Keratinocyte (primary cell): Measurements from ENCODE around the gene REXO1.

Experiments
- EZH2 ChIP-seq: IDR thresholded peaks from one replicate; pipeline ENCODE4 v1.6.1; 2012; ENCODE audit warnings: inconsistent platforms, mild to moderate bottlenecking, low read length, moderate library complexity
- TF ChIP-seq, protein P1 (sequence below), 3 experiments: IDR thresholded peaks in 1 of 3; conservative IDR thresholded peaks in 1 of 3; optimal IDR thresholded peaks in 1 of 3; 2 replicates in 2 of 3; 3 replicates in 1 of 3; pipeline versions ENCODE3 to v1.5.1; 2011; ENCODE audit warnings: low read length in 3 of 3, mild to moderate bottlenecking in 3 of 3, moderate library complexity in 2 of 3, control low read depth in 1 of 3, inconsistent platforms in 1 of 3; ENCODE audit not compliant: insufficient read depth in 2 of 3; ENCODE audit errors: extremely low read depth in 1 of 3

DNA sequence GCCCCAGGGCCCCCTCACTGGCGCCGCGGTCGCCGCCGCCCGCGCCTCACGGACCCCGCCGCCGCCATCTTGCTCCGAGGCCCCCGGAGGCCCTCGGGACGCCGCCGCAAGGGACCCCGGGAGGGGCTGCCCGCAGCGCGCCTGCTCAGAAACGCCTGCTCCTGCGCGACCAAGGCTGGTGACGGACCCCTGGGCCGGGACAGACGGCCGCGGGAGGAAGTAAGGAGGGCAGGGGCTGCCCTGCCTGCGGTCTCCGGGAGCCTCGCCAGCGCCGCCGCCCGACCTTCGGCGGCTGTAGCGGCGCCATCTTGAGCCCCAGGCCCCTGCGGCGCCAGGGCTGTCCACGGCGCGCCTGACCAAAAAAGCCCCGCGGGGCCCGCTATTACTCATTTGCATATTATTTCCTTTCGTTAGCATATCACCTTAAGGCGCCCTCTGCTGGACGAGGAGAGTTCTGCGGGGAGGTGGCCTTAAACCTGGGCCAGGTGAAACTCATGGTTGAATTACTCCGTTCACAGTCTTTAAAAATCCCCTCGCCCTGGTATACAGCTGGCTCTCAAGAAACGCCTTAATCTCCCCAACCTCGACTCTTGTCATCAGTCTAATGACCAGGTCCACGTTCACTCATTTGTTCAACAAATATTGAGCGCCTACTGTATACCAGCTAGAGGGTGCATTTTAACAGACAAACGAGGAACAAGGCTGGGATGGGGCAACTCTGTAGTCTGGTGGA lies at the start of gene REXO1:
- no peak for TF ChIP-seq EZH2
- TF ChIP-seq, protein P1, sequence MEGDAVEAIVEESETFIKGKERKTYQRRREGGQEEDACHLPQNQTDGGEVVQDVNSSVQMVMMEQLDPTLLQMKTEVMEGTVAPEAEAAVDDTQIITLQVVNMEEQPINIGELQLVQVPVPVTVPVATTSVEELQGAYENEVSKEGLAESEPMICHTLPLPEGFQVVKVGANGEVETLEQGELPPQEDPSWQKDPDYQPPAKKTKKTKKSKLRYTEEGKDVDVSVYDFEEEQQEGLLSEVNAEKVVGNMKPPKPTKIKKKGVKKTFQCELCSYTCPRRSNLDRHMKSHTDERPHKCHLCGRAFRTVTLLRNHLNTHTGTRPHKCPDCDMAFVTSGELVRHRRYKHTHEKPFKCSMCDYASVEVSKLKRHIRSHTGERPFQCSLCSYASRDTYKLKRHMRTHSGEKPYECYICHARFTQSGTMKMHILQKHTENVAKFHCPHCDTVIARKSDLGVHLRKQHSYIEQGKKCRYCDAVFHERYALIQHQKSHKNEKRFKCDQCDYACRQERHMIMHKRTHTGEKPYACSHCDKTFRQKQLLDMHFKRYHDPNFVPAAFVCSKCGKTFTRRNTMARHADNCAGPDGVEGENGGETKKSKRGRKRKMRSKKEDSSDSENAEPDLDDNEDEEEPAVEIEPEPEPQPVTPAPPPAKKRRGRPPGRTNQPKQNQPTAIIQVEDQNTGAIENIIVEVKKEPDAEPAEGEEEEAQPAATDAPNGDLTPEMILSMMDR (optimal IDR thresholded peaks at IDR 0.05 in 1 of 3, IDR thresholded peaks at IDR 0.05 in 1 of 3, conservative IDR thresholded peaks at IDR 0.05 in 1 of 3; ENCODE audit: extremely low read depth in 1 of 3, insufficient read depth in 2 of 3, low read length in 3 of 3), result peak; percentile 81 to 90 (median 86)
